Esophagus squamous epithelium (tissue), 5 donors: ENCODE data around the gene NDUFA5. TPM values are rescaled to one million over a fixed set of nuclear protein-coding genes. Genes with fewer than 3 reads are reported as not detected.
A peak's percentile ranks its signal among the peaks of the same experiment; 100 is the strongest.
"Not testable (repeated sequence)": the region's sequence is repeated elsewhere in the genome, so short reads cannot be mapped to it uniquely, and the experiment has no call there.

Experiments used
- DNase-seq: peaks from one replicate; lab custom pipeline; 2025; lab: John Stamatoyannopoulos, UW
- H3K27ac ChIP-seq, 4 donors: fragments of 200-600 bp; sonication (generic); one replicate each; pipeline ENCODE4 v1.5.1; 2016 to 2019; ENCODE audit warnings: mild to moderate bottlenecking in 1 of 4
- H3K27me3 ChIP-seq, 4 donors: fragments of 200-600 bp; sonication (generic); 1 replicate in 3 of 4; 2 replicates in 1 of 4; pipeline versions ENCODE4 v1.5.1 to v1.6.0; 2017 to 2021; ENCODE audit warnings: antibody characterized with exemption in 1 of 4
- H3K36me3 ChIP-seq, 3 donors: fragments of 200-600 bp; sonication (generic); one replicate each; pipeline ENCODE4 v1.5.1; 2016 to 2019
- H3K4me1 ChIP-seq, 3 donors: fragments of 200-600 bp; sonication (generic); one replicate each; pipeline ENCODE4 v1.5.1; 2017 to 2019
- H3K4me3 ChIP-seq, 4 donors: fragments of 200-600 bp; sonication (generic); 1 replicate in 3 of 4; 2 replicates in 1 of 4; pipeline ENCODE4 v1.5.1; 2016 to 2019; ENCODE audit warnings: mild to moderate bottlenecking in 2 of 4, moderate library complexity in 1 of 4
- H3K9me3 ChIP-seq, 3 donors: fragments of 200-600 bp; sonication (generic); one replicate each; pipeline ENCODE4 v1.5.1; 2016 to 2019
- POLR2A ChIP-seq, 4 donors: fragments of 450-650 bp; IDR thresholded peaks; one replicate each; pipeline ENCODE4 v1.6.1; 2017; ENCODE audit warnings: antibody characterized with exemption in 4 of 4, mild to moderate bottlenecking in 4 of 4, moderate library complexity in 3 of 4
- WGBS, 2 donors: methylation state at CpG; one replicate each; pipeline ENCODE4 v1.1.5; 2018; 5-methylcytosine and 5-hydroxymethylcytosine counted together
- intact Hi-C: fragments of 100-400 bp; cut with DNase I; formaldehyde crosslinking; loops from one replicate; pipeline ENCODE4 v1.15.0; 2022
- total RNA-seq, 4 donors: library from RNA; depleted of rRNA; stranded (reverse); fragments of >200 nt; gene quantifications; one replicate each; pipeline ENCODE4 v1.1.0, GENCODE V29; 2016
- TF ChIP-seq, protein P1 (sequence below), 6 experiments: fragments of 450-650 bp in 4 of 6; fragments of 200-600 bp in 2 of 6; sonication (generic) in 2 of 6; IDR thresholded peaks; one replicate each; pipeline ENCODE4 v1.5.1; 2016 to 2019; ENCODE audit warnings: antibody characterized with exemption in 6 of 6, mild to moderate bottlenecking in 4 of 6, moderate library complexity in 4 of 6
- donor health status: DM: yes; HTN: yes; CAD: no.

Gene NDUFA5
- total RNA-seq, 4 donors from 2014 or later, result 17.1 to 55.6 (median 43.8) TPM

DNA sequence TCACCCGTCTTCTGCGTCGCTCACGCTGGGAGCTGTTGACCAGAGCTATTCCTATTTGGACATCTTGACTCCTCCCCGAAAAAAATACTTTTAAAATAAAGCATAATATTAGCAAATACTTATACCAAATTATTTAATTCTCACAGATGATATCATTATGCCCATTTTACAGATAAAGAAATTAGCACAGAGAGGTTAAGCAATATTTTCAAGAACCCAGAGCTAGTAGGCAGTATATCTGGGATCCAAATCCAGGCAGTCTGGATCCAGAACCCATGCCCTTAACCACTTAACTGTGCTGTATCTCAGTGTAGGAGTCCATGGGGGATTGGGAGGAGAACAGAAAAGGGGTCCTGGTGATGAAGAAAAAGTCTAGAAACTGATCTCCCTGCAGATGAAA lies 29.4 kb downstream of the NDUFA5 start:
- Histone ChIP-seq H3K27me3 (peaks cover 0 to 19% (median 2%) of the 10 kb centered on the region in 4 donors), H3K4me1 (peaks cover 0 to 12% (median 0%) of the 10 kb centered on the region in 3 donors), H3K4me3 (no peak overlapping the region), H3K9me3 (no peaks in the 10 kb centered on the region), H3K27ac (no peak overlapping the region), H3K36me3 (no peaks in the 10 kb centered on the region)
- intact Hi-C loops, result no loop called here
- WGBS, 2 donors, result 72 to 91% methylated on average over 5 of the region's 5 CpGs
- no peak for DNase-seq
- no peak for TF ChIP-seq POLR2A (IDR thresholded peaks at IDR 0.05)
- TF ChIP-seq, protein P1, sequence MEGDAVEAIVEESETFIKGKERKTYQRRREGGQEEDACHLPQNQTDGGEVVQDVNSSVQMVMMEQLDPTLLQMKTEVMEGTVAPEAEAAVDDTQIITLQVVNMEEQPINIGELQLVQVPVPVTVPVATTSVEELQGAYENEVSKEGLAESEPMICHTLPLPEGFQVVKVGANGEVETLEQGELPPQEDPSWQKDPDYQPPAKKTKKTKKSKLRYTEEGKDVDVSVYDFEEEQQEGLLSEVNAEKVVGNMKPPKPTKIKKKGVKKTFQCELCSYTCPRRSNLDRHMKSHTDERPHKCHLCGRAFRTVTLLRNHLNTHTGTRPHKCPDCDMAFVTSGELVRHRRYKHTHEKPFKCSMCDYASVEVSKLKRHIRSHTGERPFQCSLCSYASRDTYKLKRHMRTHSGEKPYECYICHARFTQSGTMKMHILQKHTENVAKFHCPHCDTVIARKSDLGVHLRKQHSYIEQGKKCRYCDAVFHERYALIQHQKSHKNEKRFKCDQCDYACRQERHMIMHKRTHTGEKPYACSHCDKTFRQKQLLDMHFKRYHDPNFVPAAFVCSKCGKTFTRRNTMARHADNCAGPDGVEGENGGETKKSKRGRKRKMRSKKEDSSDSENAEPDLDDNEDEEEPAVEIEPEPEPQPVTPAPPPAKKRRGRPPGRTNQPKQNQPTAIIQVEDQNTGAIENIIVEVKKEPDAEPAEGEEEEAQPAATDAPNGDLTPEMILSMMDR (IDR thresholded peaks at IDR 0.05), result no peak

DNA sequence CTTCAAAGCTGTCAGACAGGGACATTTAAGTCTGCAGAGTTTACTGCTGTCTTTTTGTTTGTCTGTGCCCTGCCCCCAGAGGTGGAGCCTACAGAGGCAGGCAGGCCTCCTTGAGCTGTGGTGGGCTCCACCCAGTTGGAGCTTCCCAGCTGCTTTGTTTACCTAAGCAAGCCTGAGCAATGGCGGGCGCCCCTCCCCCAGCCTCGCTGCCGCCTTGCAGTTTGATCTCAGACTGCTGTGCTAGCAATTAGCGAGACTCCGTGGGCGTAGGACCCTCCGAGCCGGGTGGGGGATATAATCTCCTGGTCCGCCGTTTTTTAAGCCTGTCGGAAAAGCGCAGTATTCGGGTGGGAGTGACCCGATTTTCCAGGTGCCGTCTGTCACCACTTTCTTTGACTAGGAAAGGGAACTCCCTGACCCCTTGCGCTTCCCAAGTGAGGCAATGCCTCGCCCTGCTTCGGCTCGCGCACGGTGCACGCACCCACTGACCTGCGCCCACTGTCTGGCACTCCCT lies 29.8 kb downstream of the NDUFA5 start:
- H3K4me3 ChIP-seq, result peak overlapping the region in 1 of 4 donors; percentile 18
- 78 to 93% methylated on average over 6 to 22 of the region's 24 CpGs for WGBS, 2 donors
- intact Hi-C loops, result not testable (repeated sequence)

DNA sequence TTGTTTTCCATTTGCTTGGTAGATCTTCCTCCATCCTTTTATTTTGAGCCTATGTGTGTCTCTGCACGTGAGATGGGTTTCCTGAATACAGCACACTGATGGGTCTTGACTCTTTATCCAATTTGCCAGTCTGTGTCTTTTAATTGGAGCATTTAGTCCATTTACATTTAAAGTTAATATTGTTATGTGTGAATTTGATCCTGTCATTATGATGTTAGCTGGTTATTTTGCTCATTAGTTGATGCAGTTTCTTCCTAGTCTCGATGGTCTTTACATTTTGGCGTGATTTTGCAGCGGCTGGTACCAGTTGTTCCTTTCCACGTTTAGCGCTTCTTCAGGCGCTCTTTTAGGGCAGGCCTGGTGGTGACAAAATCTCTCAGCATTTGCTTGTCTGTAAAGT lies 31.1 kb downstream of the NDUFA5 start:
- H3K4me1 ChIP-seq, H3K36me3 ChIP-seq, intact Hi-C loops, DNase-seq, H3K9me3 ChIP-seq, H3K27me3 ChIP-seq, H3K27ac ChIP-seq, H3K4me3 ChIP-seq: not testable (repeated sequence)
- WGBS, 2 donors, result 86 to 93% methylated on average over 6 of the region's 7 CpGs

More for the DNA sequence above, 29.8 kb downstream of the NDUFA5 start:
- H3K27ac ChIP-seq, DNase-seq, H3K4me1 ChIP-seq, H3K9me3 ChIP-seq, H3K36me3 ChIP-seq: not testable (repeated sequence)
- H3K27me3 ChIP-seq, result peaks cover 0 to 14% (median 0%) of the 10 kb centered on the region in 4 donors

DNA sequence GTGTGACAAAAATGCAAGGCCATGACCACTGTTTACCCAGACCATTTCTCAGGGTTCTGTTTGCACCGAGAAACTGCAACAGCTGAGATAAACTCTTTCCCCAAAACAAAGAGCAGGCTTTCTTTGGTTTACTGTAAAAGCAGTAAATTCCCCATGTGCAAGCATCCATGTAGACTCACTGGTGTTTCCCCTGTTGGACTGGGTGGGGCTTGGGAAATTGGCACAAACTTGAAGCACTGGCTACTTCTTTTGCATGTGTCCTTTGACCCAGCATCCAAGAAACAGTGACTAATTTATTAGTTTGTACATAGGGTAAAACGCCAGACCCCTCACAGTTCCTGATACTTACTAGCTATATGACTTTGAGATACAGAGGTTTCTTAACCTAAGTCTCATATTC lies 35.6 kb downstream of the NDUFA5 start:
- H3K9me3 ChIP-seq, result no peaks in the 10 kb centered on the region
- no peaks in the 10 kb centered on the region for H3K36me3 ChIP-seq
- 47 to 54% methylated on average over 2 of the region's 2 CpGs for WGBS, 2 donors
- no peaks in the 10 kb centered on the region for H3K27me3 ChIP-seq
- no peaks in the 10 kb centered on the region for H3K4me1 ChIP-seq
- H3K27ac ChIP-seq, result no peak overlapping the region
- TF ChIP-seq POLR2A (IDR thresholded peaks at IDR 0.05), result no peak
- TF ChIP-seq, protein P1 (IDR thresholded peaks at IDR 0.05), result no peak
- intact Hi-C loops, result no loop called here
- no peak overlapping the region for H3K4me3 ChIP-seq
- no peak for DNase-seq

DNA sequence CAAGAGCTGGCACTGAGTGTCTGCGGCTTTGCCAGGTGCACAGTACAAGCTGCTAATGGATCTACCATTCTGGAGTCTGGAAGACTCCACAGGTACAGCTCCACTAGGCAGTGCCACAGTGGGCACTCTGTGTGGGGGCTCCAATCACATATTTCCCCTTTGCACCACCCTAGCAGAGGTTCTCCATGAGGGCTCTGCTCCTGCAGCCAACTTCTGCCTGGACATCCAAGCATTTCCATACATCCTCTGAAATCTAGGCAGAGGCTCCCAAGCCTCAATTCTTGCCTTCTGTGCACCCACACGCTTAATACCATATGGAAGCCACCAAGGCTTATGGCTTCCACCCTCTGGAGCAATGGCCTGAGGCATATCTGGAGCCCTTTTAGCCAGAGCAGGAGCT lies 52.4 kb downstream of the NDUFA5 start:
- no peak overlapping the region for H3K4me3 ChIP-seq
- H3K36me3 ChIP-seq, result no peaks in the 10 kb centered on the region
- intact Hi-C loops, result no loop called here
- H3K9me3 ChIP-seq, result no peaks in the 10 kb centered on the region
- WGBS, 2 donors, result 40 to 80% methylated on average over 1 of the region's 2 CpGs
- no peak overlapping the region for H3K27ac ChIP-seq
- H3K27me3 ChIP-seq, result no peaks in the 10 kb centered on the region
- no peaks in the 10 kb centered on the region for H3K4me1 ChIP-seq
- DNase-seq, result no peak
- TF ChIP-seq POLR2A (IDR thresholded peaks at IDR 0.05), result no peak
- TF ChIP-seq, protein P1 (IDR thresholded peaks at IDR 0.05), result no peak

DNA sequence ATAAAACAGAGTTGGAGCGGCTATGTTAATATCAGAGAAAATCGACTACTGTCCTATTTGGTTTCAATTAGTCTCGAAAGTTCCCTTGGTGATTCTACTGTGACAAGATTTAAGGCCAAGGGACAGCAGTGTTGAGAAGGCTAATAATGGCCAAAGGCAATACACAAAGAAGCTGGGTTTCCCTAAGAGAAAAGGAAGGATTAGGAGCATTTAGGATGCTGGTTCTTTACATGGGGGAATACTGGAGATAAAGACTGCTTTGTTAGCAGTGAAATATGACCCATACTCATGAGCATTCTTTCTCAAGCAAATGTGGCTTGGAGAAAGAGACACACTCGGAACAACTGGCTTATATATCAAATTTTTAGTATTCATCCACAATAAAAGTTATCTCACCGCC lies 55.4 kb downstream of the NDUFA5 start:
- Histone ChIP-seq H3K36me3 (no peaks in the 10 kb centered on the region), H3K27me3 (peaks cover 0 to 3% (median 0%) of the 10 kb centered on the region in 4 donors), H3K4me1 (no peaks in the 10 kb centered on the region), H3K27ac (no peak overlapping the region), H3K4me3 (no peak overlapping the region), H3K9me3 (no peaks in the 10 kb centered on the region)
- DNase-seq, result no peak
- intact Hi-C loops, result no loop called here
- TF ChIP-seq, protein P1 (IDR thresholded peaks at IDR 0.05), result no peak
- no peak for TF ChIP-seq POLR2A (IDR thresholded peaks at IDR 0.05)
- WGBS, 2 donors, result 75 to 83% methylated on average over 5 of the region's 5 CpGs
